Activated CD8-positive, alpha-beta T cell treated with anti-CD3 and anti-CD28 coated beads, Interleukin-2, amount 10 ng/mL, durations not matched to agents 7 days and 5 days (primary cell): ENCODE measurements around the gene TIGD7. TPM values are rescaled to one million over a fixed set of nuclear protein-coding genes. Genes with fewer than 3 reads are reported as not detected.
"Not testable (repeated sequence)": the region's sequence is repeated elsewhere in the genome, so short reads cannot be mapped to it uniquely, and the experiment has no call there.

ENCODE experiments used
- ATAC-seq: fragments of 150-1000 bp; cut with Tn5 transposase; one replicate; pipeline ENCODE4 v1.10.0; 2021; ENCODE audit warnings: moderate library complexity
- CTCF ChIA-PET: fragments of 350-600 bp; sonication (Branson Sonifier 250); formaldehyde crosslinking; loops from one replicate; lab custom pipeline; 2021; ENCODE audit warnings: antibody characterized with exemption; lab: Charles Lee
- POLR2A ChIA-PET: fragments of 350-600 bp; sonication (Branson Sonifier 250); formaldehyde crosslinking; loops from one replicate; lab custom pipeline; 2021; ENCODE audit warnings: antibody characterized with exemption; lab: Charles Lee
- DNase-seq: peaks from one replicate; pipeline ENCODE4 v3.0.0-alpha.2; 2020
- H3K27ac Mint-ChIP-seq: one replicate; pipeline ENCODE4 v1.8.0; 2021; ENCODE audit warnings: mild to moderate bottlenecking, mixed read lengths
- H3K27me3 Mint-ChIP-seq: one replicate; pipeline ENCODE4 v1.8.0; 2021; ENCODE audit warnings: low read depth, mixed read lengths
- H3K36me3 Mint-ChIP-seq: one replicate; pipeline ENCODE4 v1.8.0; 2021; ENCODE audit warnings: low read depth, mixed read lengths
- H3K4me1 Mint-ChIP-seq: one replicate; pipeline ENCODE4 v1.8.0; 2021; ENCODE audit warnings: low read depth, mixed read lengths
- H3K4me3 Mint-ChIP-seq: one replicate; pipeline ENCODE4 v1.8.0; 2021; ENCODE audit warnings: mild to moderate bottlenecking, mixed read lengths
- H3K9me3 Mint-ChIP-seq: one replicate; pipeline ENCODE4 v1.8.0; 2022; ENCODE audit warnings: mixed read lengths; ENCODE audit not compliant: insufficient read depth
- total RNA-seq, 2 experiments: library from RNA; stranded (reverse); gene quantifications; one replicate each; pipeline ENCODE4 v1.2.3, GENCODE V29; 2021

TIGD7 gene
- total RNA-seq, 2 experiments from 2014 or later = 4.5 to 5.6 TPM

DNA sequence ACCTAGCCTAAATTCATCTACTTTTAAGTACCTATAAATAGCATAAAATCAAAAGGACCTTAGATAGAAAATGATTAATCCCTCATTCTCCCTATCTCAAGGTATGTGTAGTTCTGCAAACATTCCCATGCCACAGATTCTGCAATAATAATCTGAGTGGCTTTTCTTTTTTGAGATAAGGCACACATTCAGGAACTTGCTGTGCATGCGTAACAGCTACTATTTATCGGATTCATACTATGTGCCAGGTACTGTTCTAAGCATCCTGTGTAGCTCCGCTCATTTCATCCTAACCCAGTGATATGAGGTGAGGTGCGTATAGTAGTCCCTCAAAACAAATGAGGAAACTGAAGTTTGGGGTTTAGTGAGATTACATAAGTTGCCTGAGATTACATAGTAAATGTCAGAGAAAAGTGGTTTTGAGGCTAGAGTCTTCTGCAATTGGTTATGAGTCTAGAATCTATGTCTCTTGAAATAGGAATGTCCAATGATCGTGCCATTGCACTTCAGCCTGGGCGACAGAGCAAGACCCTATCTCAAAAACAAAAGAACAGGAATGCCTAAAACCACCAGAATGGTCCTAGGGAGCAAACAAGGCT is 23.9 kb downstream of the TIGD7 start:
- Mint-ChIP-seq H3K4me1 (peaks cover 37% of the 10 kb centered on the region), H3K27me3 (peaks cover 12% of the 10 kb centered on the region), H3K27ac (peak overlapping the region; percentile 25), H3K36me3 (peaks cover 25% of the 10 kb centered on the region), H3K4me3 (peak overlapping the region; percentile 52), H3K9me3 (peaks cover 2% of the 10 kb centered on the region)
- no peak for DNase-seq
- ChIA-PET POLR2A (no interaction called here), CTCF (interaction anchor here (1.4 kb wide), 1 partner anchor 14 kb away, joined by 3 read pairs; no protein-coding TSS in a partner anchor)
- ATAC-seq = no peak

DNA sequence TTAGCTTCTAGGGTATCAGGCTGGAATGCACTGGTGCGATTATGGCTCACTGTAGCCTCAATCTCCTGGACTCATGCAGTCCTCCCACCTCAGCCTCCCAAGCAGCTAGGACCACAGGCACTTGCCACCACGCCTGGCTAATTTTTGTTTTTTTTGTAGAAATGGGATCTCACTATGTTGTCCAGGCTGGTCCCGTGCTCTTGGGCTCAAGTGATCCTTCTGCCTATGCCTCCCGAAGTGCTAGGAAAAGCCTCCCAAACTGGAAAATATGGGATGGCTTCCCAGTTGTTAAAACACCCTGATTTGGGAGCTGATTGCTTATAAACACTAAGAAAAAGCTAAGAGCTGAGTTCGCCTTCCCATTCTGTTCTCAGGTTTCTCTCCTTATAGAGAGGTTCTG is 28.6 kb downstream of the TIGD7 start:
- Mint-ChIP-seq H3K4me3 (no peak overlapping the region), H3K27me3 (peaks cover 15% of the 10 kb centered on the region), H3K36me3 (no peaks in the 10 kb centered on the region), H3K27ac (no peak overlapping the region), H3K9me3 (peaks cover 2% of the 10 kb centered on the region), H3K4me1 (peaks cover 6% of the 10 kb centered on the region)
- ChIA-PET CTCF (interaction anchor here (0.9 to 1.5 kb wide), 2 partner anchors 10 to 14 kb away, joined by 3 to 13 read pairs; no protein-coding TSS in a partner anchor), POLR2A (interaction anchor here (0.7 to 1.1 kb wide), 3 partner anchors 12 to 1236 kb away, joined by 3 to 4 read pairs (median 3); no protein-coding TSS in a partner anchor)
- DNase-seq (no peak), ATAC-seq (no peak)

DNA sequence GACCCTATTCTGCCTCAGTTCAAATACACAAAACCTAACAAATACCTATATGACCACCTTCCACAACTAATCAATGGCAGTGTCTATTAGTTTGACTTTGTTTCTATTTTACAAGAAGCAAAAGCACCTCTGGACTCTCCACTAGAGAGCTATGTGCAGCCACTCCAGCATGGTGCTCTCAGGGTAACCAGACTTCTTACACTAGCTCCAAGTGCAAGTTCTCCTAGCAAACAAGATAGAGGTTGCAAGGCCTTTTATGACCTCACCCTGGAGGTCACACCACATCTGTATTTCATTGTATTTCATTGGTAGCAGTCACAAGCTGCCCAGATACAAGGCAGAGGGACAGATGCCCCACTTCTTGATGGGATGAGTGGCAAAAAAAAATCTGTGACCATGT is 30.3 kb downstream of the TIGD7 start:
- no peak overlapping the region for H3K4me3 Mint-ChIP-seq
- peaks cover 2% of the 10 kb centered on the region for H3K4me1 Mint-ChIP-seq
- H3K36me3 Mint-ChIP-seq = no peaks in the 10 kb centered on the region
- CTCF ChIA-PET = no interaction called here
- ATAC-seq = no peak
- DNase-seq = no peak
- POLR2A ChIA-PET = no interaction called here
- H3K27ac Mint-ChIP-seq = no peak overlapping the region
- H3K9me3 Mint-ChIP-seq = peaks cover 2% of the 10 kb centered on the region
- peaks cover 15% of the 10 kb centered on the region for H3K27me3 Mint-ChIP-seq

DNA sequence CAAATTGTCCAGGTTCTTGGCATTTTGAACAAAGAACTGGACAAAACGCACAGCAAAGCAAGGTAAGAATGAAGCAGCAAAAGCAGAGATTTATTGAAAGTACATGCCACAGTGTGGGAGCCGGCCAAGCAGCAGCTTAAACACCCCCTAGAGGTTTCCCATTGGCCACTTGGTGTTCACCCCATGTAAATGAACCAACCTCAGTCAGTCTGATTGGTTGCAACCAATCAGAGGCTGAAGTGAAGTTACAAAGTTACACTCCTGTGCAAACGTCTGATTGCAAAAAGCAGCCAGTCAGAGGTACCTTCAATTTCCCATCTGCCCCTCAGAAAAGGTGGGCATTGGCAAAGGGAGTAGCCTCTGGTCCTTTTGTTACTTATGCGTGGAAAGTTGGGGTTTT is 30.7 kb downstream of the TIGD7 start:
- DNase-seq = no peak
- Mint-ChIP-seq H3K4me1 (peaks cover 2% of the 10 kb centered on the region), H3K36me3 (no peaks in the 10 kb centered on the region), H3K27ac (no peak overlapping the region), H3K9me3 (peaks cover 2% of the 10 kb centered on the region), H3K4me3 (no peak overlapping the region), H3K27me3 (peaks cover 15% of the 10 kb centered on the region)
- ChIA-PET CTCF (no interaction called here), POLR2A (interaction anchor here (2.3 kb wide), 1 partner anchor 8 kb away, joined by 5 read pairs; the partner anchor contains the start of gene ZNF263)
- ATAC-seq = no peak

DNA sequence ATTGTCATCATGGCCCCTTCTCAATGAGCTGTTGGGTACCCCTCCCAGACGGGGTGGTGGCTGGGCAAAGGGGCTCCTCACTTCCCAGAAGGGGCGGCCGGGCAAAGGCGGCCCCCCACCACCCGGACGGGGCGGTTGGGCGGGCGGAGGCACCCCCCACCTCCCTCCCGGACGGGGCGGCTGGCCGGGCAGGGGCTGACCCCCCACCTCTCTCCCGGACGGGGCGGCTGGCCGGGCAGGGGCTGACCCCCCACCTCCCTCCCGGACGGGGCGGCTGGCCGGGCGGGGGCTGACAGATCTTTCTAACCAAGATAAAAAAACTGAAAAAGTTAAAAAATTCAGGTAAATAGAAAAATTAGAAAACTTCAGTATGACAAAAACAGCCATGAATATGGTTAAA is 33.9 kb downstream of the TIGD7 start:
- H3K27me3 Mint-ChIP-seq, H3K4me1 Mint-ChIP-seq, H3K27ac Mint-ChIP-seq, CTCF ChIA-PET, H3K9me3 Mint-ChIP-seq, ATAC-seq, DNase-seq, H3K4me3 Mint-ChIP-seq, POLR2A ChIA-PET: not testable (repeated sequence)
- peaks cover 17% of the 10 kb centered on the region for H3K36me3 Mint-ChIP-seq

DNA sequence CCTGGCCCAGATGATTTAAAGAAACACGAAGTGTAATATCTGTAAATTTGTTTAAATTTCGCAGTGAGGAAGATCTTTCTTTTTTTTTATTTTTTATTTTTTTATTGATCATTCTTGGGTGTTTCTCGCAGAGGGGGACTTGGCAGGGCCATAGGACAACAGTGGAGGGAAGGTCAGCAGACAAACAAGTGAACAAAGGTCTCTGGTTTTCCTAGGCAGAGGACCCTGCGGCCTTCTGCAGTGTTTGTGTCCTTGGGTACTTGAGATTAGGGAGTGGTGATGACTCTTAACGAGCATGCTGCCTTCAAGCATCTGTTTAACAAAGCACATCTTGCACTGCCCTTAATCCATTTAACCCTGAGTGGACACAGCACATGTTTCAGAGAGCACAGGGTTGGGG is 34.5 kb downstream of the TIGD7 start:
- H3K36me3 Mint-ChIP-seq = peaks cover 19% of the 10 kb centered on the region
- H3K4me1 Mint-ChIP-seq, H3K4me3 Mint-ChIP-seq, ATAC-seq, CTCF ChIA-PET, DNase-seq, POLR2A ChIA-PET, H3K9me3 Mint-ChIP-seq, H3K27me3 Mint-ChIP-seq, H3K27ac Mint-ChIP-seq: not testable (repeated sequence)

DNA sequence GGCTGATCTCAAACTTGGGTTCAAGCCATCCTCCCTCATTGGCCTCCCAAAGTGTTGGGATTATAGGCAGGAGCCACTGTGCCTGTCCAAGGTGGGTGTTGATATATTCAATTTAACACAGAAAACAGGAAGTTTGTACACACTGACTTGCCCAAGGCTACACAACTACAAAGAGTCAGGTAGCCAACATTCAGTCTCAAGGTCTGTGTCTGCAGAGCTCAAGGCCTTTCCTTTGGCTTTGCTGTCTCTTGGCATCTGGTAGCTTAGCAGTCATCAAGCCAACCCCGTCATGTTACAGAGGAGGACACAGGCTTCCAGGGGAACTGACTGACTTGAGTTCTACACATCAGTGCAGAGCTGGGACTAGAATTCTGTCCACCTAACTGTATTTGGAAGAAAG is 36.9 kb downstream of the TIGD7 start:
- Mint-ChIP-seq H3K27me3 (no peaks in the 10 kb centered on the region), H3K4me3 (no peak overlapping the region), H3K4me1 (peaks cover 25% of the 10 kb centered on the region), H3K36me3 (peaks cover 25% of the 10 kb centered on the region), H3K9me3 (peaks cover 7% of the 10 kb centered on the region), H3K27ac (no peak overlapping the region)
- DNase-seq (no peak), ATAC-seq (no peak)
- POLR2A ChIA-PET = interaction anchor here (0.8 kb wide), 1 partner anchor 11 kb away, joined by 3 read pairs; no protein-coding TSS in a partner anchor
- CTCF ChIA-PET = interaction anchor here (2.2 kb wide), 1 partner anchor 36 kb away, joined by 6 read pairs; the partner anchor contains the start of genes TIGD7 and ZNF75A

DNA sequence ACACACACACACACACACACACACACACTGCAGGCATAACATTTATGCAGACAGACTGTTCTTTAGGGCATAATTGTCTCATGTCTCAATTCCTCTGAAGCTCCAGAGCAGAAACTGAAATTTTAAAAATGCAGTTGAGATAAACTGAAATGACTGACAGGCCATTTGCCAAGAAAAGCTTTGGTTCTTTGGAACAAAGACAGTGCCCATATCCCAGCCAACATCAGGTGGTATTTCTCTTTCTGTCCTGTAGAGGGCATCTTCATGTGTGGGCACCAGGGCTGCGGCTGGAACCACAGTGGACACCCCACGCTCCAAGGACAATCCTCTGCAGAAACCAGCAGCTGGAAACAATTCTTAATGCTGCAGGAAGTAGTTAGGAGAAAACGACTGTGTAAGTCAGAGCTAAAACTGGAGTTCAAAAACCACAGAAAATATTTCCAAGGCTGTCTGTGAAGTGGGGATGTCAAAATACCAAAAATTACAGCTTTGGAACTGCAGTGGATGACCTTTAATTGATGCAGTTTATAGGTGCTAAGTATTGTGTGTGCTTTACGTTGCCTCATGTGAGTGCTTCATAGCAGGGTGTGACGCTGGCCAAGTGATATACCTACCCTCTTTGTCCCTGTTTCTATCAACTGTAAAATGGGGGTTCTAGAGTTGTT is 38.2 kb downstream of the TIGD7 start:
- DNase-seq (no peak), ATAC-seq (no peak)
- H3K4me3 Mint-ChIP-seq = no peak overlapping the region
- peaks cover 37% of the 10 kb centered on the region for H3K4me1 Mint-ChIP-seq
- peaks cover 7% of the 10 kb centered on the region for H3K9me3 Mint-ChIP-seq
- H3K36me3 Mint-ChIP-seq = peaks cover 33% of the 10 kb centered on the region
- H3K27me3 Mint-ChIP-seq = no peaks in the 10 kb centered on the region
- ChIA-PET POLR2A (interaction anchor here (0.5 to 1.2 kb wide), 2 partner anchors 134 to 142 kb away, joined by 3 read pairs; partner anchors contain the start of genes ZNF174 and ZSCAN32), CTCF (interaction anchor here (0.6 to 2.2 kb wide), 16 partner anchors 9 to 235 kb away, joined by 3 to 13 read pairs (median 4); partner anchors contain the start of genes MEFV, NAA60, TIGD7 and ZNF200)
- H3K27ac Mint-ChIP-seq = no peak overlapping the region

DNA sequence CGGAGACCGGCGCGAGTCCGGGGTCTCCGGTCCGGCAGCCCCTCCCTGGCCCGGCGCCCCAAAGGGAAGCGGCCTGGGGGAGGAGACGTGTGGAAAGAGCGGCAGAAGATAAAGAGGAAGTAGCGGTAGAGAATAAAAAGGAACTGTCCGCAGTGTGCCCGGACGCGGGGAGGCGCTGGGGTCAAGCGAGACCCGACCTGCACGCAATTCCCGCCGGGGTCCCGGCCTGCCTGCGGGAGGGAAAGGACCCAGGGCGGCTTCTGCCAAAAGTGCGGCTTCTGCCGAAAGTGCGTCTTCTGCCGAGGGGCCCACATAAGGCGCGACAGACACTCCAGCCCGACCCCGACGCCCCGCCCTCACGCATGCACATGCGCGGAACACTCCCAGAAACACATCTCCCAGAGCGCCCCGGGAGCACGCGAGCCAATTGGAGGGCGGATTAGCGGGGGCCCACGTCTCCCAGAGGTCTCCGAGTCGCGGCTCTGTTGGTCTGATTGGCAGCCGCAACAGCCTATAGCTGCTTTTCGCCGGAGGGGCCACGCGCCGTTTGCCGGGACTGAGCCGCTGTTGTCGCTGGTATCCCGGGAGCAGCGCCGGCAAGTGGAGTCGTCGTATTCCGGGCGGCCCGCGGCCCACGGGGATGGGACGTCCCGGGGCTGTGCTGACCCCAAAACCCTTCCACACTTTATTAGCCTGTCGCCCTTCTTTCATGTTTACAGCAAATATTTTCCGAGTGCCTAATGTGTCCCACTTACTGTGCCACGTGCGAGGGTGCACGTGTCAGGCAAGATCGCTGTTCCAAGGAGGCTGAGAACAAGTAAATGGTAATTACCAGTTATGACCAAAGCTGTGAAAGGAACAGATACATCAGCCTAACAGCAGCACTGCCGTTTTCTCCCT is 40.8 kb downstream of the TIGD7 start:
- Mint-ChIP-seq H3K36me3 (peaks cover 36% of the 10 kb centered on the region), H3K4me3 (peak overlapping the region; percentile 81), H3K9me3 (peaks cover 7% of the 10 kb centered on the region), H3K27me3 (no peaks in the 10 kb centered on the region), H3K4me1 (peaks cover 37% of the 10 kb centered on the region), H3K27ac (peak overlapping the region; percentile 94)
- ChIA-PET CTCF (interaction anchor here (1.0 to 1.8 kb wide), 5 partner anchors 19 to 197 kb away, joined by 3 to 8 read pairs (median 4); partner anchors contain the start of genes ZNF174, ZNF263 and ZSCAN32), POLR2A (interaction anchor here (0.6 to 2.3 kb wide), 15 partner anchors 11 to 239 kb away, joined by 3 to 22 read pairs (median 4); partner anchors contain the start of genes TIGD7, ZNF174, ZNF200 and ZNF263)
- ATAC-seq (peak; percentile 92), DNase-seq (peak; percentile 99)

DNA sequence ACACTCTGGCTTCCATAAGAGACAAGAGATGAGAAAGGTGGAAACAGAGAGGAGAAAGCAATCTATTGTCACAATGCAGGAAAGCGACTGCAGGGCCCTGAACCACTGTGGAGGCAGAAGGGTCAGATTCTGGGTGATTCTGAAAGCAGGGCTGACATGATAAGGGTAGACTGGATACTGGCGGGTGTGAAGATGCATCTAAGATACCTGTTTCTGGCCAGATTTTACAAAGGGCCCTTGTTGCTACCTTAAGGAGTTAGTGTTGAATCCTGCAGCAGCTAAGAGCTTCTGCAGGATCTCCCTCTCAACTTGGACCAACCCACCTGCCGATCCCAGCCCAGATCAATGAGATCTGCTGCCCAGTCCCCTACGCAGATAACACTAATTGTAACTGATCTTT is 42.7 kb downstream of the TIGD7 start:
- peak overlapping the region; percentile 81 for H3K4me3 Mint-ChIP-seq
- H3K4me1 Mint-ChIP-seq = peaks cover 37% of the 10 kb centered on the region
- ChIA-PET POLR2A (no interaction called here), CTCF (interaction anchor here (1.2 to 1.6 kb wide), 2 partner anchors 14 to 234 kb away, joined by 3 read pairs; no protein-coding TSS in a partner anchor)
- peaks cover 30% of the 10 kb centered on the region for H3K36me3 Mint-ChIP-seq
- peaks cover 4% of the 10 kb centered on the region for H3K9me3 Mint-ChIP-seq
- H3K27me3 Mint-ChIP-seq = peaks cover 3% of the 10 kb centered on the region
- DNase-seq (no peak), ATAC-seq (no peak)
- H3K27ac Mint-ChIP-seq = peak overlapping the region; percentile 84

DNA sequence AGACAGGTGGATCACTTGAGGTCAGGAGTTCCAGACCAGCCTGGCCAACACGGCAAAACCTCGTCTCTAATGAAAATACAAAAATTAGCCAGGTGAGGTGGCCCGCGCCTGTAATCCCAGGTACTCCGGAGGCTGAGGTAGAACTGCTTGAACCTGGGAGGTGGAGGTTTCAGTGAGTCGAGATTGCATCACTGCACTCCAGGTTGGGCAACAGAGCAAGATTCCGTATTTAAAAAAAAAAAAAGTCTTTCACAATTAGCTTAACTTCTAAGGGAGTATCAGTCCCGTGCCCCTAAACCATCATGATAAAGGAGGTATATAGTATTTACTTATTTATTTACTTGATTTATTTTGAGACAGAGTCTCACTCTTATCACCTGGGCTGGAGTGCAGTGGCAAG is 45.4 kb downstream of the TIGD7 start:
- ATAC-seq (no peak), DNase-seq (no peak)
- peaks cover 22% of the 10 kb centered on the region for H3K4me1 Mint-ChIP-seq
- POLR2A ChIA-PET = no interaction called here
- no peak overlapping the region for H3K4me3 Mint-ChIP-seq
- H3K9me3 Mint-ChIP-seq = no peaks in the 10 kb centered on the region
- H3K36me3 Mint-ChIP-seq = peaks cover 12% of the 10 kb centered on the region
- CTCF ChIA-PET = no interaction called here
- H3K27me3 Mint-ChIP-seq = peaks cover 3% of the 10 kb centered on the region
- no peak overlapping the region for H3K27ac Mint-ChIP-seq
